Hematopoietic multipotent progenitor cell treated with erythropoietin and hydrocortisone succinate and interleukin-3 and kit ligand, for 15 days (in vitro differentiated cells): Measurements from ENCODE around the gene SLC7A11.

ENCODE experiments used
- DNase-seq: peaks from one replicate; pipeline ENCODE4 v3.0.0-alpha.2; 2015; ENCODE audit warnings: low spot score

Gene SLC7A11

DNA sequence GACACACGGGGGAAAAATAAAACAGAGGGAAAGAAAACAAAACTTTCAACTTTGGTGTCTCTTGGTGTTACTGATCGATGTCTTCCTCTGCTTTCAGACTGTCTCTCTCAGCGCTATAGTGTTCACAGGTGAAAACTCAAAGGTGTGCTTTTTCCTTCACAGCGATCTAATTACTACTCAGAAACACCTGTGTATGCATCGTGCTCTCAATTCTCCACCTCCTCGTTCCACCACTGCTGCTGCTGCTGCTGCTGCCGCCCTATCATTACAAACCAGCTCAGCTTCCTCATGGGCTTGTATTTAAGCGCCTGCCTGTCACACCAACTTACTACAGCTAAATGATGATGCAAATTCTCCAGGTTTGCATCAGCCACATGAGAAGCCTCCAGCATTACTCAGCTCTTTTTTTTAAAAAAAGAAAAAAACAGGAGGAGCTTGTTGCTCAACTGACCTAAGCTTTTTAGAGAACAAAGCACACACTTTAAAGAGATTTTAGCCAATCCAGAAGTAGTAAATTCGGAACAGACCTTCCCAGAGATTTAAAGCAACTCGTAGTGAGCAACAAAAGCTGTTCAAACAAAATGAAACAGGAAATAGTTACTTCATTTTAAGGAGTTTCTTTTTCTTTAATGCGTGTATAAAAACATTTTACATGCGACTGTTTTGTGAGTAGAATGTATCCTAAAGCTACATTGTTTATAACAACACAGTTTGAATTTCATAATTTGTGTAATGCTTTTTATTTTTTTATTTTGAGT, at the start of gene SLC7A11:
Gene SLC7A11, minus strand, starts transcription at position 274 of the 758 bp plus-strand sequence. CDS start 280 bp downstream, outside the sequence.
- peak; percentile 98 for DNase-seq

DNA sequence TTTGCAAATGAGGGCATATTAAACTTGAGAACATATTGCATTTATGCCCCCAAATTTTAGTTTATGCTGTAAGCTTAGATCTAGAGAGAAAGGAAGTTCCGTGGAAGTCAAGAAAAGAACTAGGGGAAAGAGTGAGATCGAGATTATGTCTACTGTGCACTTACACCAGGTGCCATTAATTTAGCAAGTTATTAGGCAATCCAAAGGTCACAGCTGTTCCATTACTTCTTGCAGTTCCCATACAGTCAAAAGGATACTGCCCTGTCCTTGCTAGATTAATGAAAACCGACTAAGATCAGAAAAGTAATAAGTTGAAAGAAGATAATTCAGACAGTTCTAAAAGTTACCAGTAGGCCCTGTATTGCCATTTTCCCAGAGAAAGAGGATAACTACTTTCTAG, 49.3 kb upstream of the SLC7A11 start:
- DNase-seq, result no peak

DNA sequence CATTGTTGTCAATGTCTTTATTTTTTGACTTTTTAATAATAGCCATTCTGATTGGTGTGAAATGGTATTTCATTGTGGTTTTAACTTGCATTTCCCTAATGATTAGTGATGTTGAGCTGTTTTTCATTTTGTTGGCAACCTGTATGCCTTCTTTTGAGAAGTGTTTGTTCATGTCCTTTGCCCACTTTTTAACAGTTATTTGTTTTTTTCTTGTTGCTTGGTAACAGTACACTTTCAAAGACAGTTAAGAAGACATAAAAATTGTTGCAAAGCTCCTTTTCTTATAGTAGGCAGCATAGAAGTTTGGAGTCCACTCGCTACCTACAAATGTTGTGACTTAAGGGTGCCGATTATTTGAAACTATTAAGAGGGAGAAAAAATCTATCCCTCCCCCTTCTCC, 48.7 kb upstream of the SLC7A11 start:
- DNase-seq, result no peak

DNA sequence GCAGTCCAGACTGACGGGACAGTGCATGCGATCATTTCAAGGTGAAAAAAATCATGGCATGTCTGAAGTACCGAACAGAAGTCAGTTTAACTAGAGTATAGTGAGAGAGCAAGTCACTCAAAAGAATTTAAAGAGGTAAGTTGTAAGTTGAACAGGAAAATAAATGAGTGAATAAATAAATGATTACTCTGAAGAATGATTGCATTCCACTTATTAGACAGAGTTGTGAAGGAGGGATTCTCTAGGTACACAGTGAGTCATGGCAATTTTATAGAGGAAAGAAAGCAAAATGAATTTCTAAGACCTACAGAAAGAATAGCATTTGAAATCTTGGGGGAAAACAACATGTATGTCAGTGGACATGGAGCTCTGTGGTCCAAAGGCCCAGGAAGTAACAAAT, 37.1 kb upstream of the SLC7A11 start:
- DNase-seq, result no peak

DNA sequence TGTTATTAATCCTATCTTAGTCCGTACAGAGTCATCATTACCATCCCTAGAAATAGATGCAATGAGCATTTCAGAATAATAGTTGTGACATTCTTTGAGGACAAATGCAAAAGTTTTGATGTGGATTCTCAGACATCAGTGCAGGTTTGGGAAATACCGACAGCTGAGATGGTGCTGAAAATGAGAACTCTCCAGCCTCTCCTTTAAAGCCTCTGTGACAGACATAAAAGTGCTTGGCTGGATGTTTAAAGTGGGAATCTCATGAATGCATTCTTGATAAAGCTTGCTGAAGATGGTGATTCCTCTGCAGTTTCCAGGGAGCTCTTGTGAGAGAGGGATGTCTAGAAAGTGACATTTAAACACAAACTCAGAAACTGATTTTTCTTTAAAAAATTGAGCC, 35.0 kb upstream of the SLC7A11 start:
- DNase-seq, result no peak

DNA sequence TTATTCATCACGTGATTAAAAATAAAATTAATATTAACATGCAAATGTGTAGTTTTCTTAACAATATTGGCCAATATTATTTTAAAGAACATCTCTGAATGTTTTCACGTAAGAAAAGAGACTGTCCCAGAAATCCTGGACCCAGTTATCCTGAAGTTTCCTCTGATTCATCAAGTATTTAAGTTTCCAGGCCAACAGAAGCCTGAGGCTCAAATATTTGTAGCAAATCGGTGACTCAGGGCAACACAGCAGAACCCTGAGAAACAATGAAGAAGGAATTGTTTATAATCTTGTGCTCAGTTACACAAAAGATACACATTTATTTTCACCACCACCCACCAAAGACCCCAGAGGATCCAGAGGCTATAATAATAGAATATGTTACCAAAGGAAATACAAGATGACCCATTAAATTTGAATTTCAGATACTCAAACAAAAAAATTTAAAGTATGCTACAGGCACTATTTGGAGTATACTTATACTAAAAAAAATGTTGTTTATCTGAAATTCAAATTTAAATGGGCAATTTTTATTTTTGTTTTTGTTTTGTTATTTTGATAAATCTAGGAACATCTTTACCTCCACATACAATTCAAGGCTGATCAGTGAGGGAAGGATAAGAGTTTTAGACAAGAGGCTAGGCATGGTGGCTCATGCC, 33.9 kb upstream of the SLC7A11 start:
- no peak for DNase-seq

DNA sequence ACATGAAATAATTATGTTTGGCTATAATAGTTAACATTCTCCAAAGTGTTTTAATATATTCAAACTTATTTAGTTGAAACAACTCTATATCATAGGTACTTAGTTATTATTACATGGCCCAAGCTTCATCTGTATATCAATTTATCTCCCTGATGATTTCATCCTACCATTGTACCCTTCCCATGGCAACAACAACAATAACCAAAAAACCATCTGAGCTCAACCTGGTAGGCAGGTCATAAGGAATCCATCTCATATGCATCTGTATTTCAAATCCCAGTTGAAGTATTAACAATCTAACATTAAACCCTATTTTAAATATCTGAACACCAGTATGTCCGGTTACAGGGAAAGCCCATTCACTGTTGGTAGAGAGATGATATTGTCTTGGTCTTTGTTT, 33.1 kb upstream of the SLC7A11 start:
- no peak for DNase-seq

DNA sequence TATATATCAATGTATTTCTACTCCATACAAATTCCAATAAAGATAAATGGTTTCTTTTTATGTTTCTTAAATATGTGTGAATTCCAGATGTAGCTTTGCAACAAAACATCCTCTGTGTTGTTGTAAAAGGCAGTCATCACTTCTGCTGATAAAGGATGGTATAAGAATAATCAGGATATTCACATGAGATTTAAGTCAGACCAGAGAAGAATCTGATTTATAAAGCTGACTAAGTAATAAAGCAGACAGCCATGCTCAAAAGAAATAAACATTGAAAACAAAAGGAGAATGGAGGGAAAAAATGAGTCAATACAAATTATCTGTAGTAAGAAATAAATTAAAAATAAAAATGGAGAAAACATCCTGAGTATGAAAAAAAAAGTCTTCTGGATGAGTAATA, 27.0 kb upstream of the SLC7A11 start:
- DNase-seq, result no peak

DNA sequence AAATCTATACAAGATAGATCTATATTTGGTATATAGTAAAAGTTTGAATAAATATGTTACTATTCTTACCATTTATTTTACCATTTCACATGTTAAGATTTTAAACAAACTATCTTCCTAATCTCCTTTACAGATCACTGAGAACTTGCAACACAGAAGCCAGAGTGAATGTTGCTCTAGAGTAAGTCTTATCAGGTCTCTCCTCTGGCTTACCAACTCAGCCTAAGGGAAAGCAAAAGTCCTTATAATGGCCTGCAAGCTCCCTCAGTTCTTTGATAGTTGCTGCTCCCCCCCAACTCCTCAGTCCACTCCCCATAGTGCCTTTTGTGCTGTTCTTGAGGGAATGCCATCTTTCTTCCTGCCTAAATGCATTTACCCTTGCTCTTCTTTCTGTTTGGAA, 25.7 kb upstream of the SLC7A11 start:
- DNase-seq, result no peak

DNA sequence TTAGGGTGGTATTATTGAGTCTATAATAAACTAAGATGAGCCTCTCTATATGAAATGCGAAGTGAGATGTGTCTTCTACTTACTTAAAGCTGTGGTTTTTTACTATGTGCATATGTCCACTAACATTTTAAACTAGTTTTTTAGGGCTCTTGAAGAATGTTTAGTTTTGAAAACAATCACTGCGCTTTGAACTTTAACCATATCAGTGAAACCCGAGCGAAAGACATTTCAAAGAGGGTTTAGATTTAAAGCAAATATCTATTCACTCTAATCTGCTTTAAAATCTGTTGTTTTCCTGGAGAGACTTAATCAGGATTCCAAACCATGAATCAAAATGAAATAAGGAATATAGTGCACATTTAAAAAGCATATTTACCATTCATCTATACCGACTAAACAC, 24.8 kb upstream of the SLC7A11 start:
- no peak for DNase-seq

DNA sequence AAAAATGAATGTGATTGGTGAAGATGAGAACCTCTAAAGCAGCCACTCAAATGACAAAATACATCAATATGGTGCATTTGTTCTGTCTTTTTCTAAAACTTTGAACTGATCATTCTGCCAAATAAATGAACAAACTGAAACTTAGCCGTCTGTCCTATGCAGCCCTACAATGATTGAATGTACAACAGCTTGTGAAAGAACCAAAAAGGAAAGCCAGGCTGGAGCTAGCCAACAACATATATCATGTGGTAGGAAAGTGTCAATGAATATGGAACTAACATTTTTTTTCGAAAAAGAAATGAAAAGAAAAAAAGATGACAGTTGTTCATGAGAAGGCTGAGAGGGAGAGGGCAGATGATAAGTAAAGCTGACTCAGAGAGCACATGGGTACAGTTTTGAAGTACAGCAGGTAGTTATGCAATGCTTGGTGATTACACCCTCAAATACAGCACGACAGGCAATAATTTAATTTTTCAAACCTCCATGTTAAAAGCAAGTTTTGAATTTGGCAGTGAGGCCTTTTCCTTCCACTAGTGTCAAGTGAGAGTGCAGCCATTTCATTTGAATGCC, 21.2 kb upstream of the SLC7A11 start:
- no peak for DNase-seq

DNA sequence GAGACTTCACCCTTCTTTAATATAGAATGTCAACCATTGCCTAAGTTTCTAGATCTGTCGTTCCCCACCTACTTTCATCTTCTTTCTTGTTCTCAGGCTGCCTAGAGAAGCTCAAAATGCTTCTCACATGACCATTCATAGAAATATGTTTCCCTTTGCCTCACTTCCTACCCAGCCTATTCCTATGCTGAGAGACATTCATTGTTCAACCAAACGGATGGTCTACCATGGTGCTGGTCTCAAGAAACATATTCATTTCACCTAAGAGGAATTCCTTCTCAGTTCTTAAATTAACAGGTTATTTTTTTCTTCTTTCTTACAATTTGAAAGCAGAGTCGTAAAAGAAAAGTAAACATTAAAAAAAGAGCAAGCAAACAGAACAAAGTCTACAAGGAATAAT, 20.3 kb upstream of the SLC7A11 start:
- DNase-seq, result no peak

DNA sequence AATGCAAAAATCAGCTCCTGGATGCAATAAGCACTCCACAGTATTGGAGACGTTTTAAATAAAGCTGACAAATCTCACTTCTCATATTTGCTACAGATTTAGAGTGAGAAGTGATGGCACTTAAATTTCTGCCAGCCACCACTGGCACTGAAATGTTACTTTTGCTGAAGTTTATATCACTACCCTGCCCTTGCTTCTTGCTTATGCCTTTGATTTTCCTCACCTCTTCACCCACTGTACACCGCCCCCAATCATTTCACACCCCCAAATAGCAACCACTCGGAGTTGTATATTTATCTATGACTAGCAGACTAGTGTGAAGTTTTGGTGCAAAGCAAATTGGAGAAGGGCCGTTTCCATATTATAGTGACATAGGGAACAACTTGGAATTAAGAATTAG, 19.9 kb upstream of the SLC7A11 start:
- no peak for DNase-seq

DNA sequence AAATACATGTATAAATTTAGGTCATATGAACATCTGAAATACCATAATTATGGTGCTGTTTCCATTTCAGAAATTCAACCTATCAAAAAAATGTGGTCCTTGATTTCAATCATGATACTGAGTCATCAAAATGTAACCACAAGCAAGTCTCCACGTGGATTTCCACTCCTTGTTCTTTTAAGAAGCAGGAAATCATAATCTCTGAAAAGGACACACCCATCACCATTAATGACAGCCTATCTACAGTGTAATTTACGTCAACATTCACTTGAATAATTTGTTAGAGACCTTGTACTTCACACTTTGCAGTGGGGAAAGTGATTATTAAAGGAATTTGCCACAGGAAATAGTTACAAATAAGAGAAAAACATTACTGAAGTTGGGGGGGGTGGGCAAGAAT, 17.7 kb upstream of the SLC7A11 start:
- DNase-seq, result no peak

DNA sequence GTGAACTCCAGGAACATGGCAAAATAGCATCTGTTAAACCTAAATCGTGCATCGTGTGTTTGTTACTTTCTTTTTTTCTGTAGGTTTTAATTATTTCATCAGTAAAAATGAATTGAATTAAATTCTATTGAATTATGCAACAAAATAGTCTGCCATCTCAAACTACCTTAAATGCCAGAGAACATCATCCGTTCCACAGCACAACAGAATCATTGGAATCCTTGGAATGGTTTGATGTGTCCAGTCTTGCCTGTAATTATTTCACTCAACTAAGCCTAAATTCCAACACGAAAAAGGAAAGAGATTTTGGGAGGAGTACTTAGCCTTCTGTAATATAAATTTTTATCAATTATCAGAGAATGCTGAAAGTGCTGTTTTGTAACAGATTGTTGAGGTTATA, 17.1 kb upstream of the SLC7A11 start:
- DNase-seq, result no peak

DNA sequence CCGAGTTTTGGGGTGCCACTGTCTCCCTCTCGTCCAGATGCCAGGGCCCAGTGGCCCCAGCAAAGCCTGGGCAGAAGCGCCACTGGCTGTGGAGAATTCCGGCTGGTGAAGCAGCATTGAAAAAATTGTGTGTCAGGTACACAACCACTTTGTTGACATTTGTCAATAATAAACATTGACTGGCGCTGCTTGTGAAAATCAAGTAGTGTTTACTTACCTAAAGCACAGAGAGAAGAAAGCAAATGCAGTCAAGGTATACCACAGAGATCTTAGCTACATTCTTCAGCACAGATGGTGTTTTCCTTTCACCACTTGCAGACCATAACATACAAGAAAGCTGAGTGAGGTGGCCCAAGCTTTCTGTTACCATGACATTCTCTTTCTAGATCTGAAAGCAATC, 14.5 kb upstream of the SLC7A11 start:
- DNase-seq, result no peak

DNA sequence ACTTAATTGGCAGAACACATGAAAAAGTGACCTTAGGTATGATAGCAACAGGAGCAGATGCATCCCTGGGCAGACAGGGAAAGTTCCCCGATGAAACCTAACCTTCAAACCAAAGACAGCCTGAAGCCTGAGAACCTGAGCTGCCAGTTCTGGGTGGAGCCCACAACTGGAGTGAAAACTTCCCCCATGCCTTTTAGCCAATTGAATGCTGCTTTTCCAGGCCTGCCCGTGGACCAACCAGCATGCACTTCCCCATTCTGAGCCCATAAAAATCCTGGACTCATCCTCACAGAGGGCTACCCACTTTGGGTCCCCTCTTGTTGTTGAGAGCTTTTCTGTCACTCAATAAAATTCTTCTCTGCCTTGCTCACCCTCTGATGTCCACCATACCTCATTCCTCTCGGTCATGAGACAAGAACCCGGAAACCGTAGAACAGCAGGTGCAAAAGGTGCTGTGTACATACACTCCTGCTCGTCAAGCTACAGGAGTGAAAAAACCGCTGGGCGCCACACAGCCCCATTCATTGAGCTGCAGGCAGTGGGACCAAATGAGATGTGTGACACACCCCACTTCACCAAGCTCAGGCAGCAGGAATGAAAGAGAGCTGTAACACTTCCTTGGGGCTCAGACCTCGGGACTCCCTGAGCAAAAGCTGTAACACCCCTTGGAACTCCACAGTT, 13.9 kb upstream of the SLC7A11 start:
- no peak for DNase-seq

DNA sequence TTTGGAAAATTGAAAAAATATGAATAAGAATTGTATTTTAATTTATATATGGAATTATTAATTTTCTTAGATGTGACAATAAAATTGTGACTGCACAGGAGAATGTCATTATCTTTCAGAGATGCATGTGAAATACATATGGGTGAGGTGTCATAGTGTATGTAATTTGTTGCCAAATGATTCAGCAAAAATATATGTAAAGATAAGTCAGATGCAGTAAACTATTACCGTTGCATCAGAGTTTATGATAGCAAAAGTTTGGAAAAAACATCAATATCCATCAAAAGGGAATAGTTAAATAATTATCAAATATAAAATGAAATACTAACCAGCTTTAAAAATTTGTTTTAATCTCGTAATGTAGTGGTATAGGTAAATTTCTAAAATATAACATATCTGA, 10.4 kb upstream of the SLC7A11 start:
- peak; percentile 42 for DNase-seq

DNA sequence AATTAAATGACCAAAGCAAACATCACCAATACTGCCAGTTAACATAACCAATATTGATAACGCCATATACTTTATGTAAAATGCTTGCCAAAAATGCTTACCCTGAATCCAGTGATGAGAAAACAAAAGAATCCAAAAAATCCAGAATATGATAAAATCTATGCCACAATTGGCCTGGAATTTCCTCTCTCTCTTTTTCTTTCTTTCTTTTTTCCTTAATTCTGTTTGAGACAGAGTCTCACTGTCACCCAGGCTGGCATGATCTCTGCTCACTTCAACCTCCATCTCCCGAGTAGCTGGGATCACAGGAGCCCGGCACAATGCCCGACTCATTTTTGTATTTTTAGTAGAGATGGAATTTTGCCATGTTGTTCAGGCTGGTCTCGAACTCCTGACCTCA, 9.8 kb upstream of the SLC7A11 start:
- DNase-seq, result no peak

DNA sequence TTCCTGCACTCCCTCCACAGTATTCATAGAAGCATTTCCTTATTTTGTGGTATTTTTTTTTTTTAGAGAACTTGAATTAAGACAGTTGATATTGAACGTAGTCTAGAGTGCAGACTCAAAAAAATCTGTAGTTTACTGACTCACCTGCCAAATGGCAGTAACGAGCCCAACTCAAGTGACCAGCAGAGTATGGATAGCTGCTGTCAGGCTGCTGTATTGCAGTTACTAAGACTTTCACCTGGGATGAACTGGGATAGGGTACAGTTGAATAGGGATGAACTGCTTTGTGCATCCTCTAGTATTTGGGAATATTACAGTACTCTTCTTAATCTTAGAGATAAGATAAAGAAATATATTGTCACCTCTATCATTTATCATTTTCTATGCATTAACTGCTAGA, 7.0 kb upstream of the SLC7A11 start:
- no peak for DNase-seq

DNA sequence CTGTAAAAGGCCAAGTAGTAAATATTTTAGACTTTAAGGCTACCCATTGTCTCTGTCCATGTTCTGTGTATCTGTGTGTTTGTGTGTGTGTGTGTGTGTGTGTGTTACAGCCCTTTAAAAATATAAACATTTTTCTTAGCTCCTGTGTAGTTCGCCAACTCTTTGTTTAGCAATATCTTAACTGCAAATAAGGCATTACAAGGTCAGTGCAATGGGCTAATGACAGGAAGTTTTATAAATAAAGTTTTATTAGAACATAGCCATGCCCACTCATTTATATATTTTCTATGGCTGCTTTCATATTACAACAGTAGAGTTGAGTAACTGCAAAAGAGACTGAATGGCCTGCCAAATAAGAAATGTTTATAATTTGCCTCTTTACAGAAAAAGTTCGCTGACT, 5.9 kb upstream of the SLC7A11 start:
- DNase-seq, result no peak

DNA sequence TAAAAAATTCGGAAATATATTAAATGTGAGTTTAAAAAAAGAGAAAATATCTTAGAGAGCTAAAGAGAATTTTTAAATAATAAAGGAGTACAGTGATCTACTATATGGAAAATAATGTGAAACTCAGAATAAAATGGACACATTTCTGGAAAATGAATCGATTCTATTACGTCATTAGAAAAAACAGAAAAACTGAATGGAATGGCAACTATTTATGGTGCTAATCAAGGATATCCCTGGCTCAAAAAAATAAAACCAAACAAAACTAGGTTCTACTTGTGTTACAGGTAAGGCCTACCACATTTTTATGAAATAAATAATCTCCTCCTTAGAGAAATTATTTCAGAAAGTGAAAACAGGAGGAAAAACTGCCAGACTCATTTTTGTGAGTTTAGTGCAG, 5.5 kb upstream of the SLC7A11 start:
- no peak for DNase-seq

DNA sequence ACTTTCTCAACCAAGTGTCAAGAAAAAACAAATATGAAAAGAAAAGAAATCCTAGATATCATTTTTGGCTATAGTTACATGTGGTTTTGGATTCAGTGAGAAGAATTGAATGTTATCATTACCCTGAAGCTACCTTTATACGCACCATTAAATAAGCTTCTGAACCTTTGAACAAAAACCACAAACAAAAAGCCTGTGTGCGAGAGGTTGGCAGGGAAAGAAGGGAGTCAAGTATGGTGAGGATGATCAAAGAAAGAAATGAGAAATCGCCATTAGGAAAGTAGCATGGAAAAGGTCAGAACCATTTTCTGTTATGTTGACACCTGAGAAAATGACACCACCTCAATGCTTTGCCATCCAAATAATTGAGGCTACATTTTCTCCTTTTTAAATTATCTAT, 1.2 kb upstream of the SLC7A11 start:
- DNase-seq, result no peak
